Endodermal cell (in vitro differentiated cells): ENCODE data around the gene TRAK1. TPM values are rescaled to one million over a fixed set of nuclear protein-coding genes. Genes with fewer than 3 reads are reported as not detected.

Experiments
- DNase-seq: peaks from one replicate; pipeline ENCODE4 v3.0.0-alpha.2; 2017
- H3K27ac ChIP-seq: 2 replicates; pipeline ENCODE4 v1.5.1; 2013; ENCODE audit warnings: mild to moderate bottlenecking, low read depth, low read length, moderate library complexity
- H3K27me3 ChIP-seq: 2 replicates; pipeline ENCODE4 v1.6.1; 2013; ENCODE audit warnings: mild to moderate bottlenecking, low read length, moderate library complexity; ENCODE audit not compliant: insufficient read depth, control insufficient read depth, poor library complexity, severe bottlenecking
- H3K36me3 ChIP-seq: 2 replicates; pipeline ENCODE4 v1.7.0; 2013; ENCODE audit warnings: mild to moderate bottlenecking, low read length, moderate library complexity; ENCODE audit not compliant: control insufficient read depth, insufficient read depth
- H3K4me1 ChIP-seq: one replicate; pipeline ENCODE4 v1.7.0; 2013; ENCODE audit warnings: low read length; ENCODE audit not compliant: control insufficient read depth, insufficient read depth
- H3K4me3 ChIP-seq: 2 replicates; pipeline ENCODE4 v1.5.1; 2013; ENCODE audit warnings: mild to moderate bottlenecking, low read length, moderate library complexity
- H3K9ac ChIP-seq: 2 replicates; pipeline ENCODE4 v1.6.1; 2013; ENCODE audit warnings: mild to moderate bottlenecking, low read length, moderate library complexity; ENCODE audit not compliant: poor library complexity, severe bottlenecking; ENCODE audit errors: extremely low read depth
- H3K9me3 ChIP-seq: 2 replicates; pipeline ENCODE4 v1.6.1; 2013; ENCODE audit warnings: mild to moderate bottlenecking, low read length, moderate library complexity; ENCODE audit not compliant: control insufficient read depth
- H3K27ac Mint-ChIP-seq: 2 replicates; pipeline ENCODE4 v1.8.0; 2020; ENCODE audit warnings: mixed read lengths
- H3K27me3 Mint-ChIP-seq: 2 replicates; pipeline ENCODE4 v1.8.0; 2021; ENCODE audit warnings: mild to moderate bottlenecking, mixed read lengths; ENCODE audit not compliant: insufficient read depth
- H3K36me3 Mint-ChIP-seq: 2 replicates; pipeline ENCODE4 v1.8.0; 2020; ENCODE audit warnings: low read depth, mixed read lengths
- H3K4me1 Mint-ChIP-seq: 2 replicates; pipeline ENCODE4 v1.8.0; 2020; ENCODE audit warnings: mixed read lengths
- H3K4me3 Mint-ChIP-seq: 2 replicates; pipeline ENCODE4 v1.8.0; 2020; ENCODE audit warnings: mild to moderate bottlenecking, moderate library complexity, mixed read lengths
- H3K9me3 Mint-ChIP-seq: 2 replicates; pipeline ENCODE4 v1.8.0; 2020; ENCODE audit warnings: mild to moderate bottlenecking, mixed read lengths
- WGBS, 2 experiments: methylation state at CpG; one replicate each; pipeline versions ENCODE4 v1.1.5 to v1.1.7; 2013; ENCODE audit warnings: missing lambda C conversion rate in 2 of 2, mixed read lengths in 1 of 2; ENCODE audit not compliant: insufficient coverage in 1 of 2, insufficient read length in 1 of 2; 5-methylcytosine and 5-hydroxymethylcytosine counted together
- total RNA-seq, 2 donors: library from RNA; stranded (reverse); fragmentation: NEBNext Ultra II Directional in 1 of 2; extraction: Animal tissue kit (Norgen Biotek cat#: 25700) in 1 of 2; gene quantifications; 2 replicates in 1 of 2; 3 replicates in 1 of 2; pipeline ENCODE4 v1.2.1, GENCODE V29; 2021
- TF ChIP-seq, protein P1 (sequence below): fragments of 200-600 bp; sonication (generic); conservative IDR thresholded peaks from 2 replicates; pipeline ENCODE4 v1.5.0; 2021; ENCODE audit warnings: antibody characterized with exemption, mild to moderate bottlenecking

Gene TRAK1
- total RNA-seq, 2 donors from 2014 or later: 29.8 to 31.0 TPM

DNA sequence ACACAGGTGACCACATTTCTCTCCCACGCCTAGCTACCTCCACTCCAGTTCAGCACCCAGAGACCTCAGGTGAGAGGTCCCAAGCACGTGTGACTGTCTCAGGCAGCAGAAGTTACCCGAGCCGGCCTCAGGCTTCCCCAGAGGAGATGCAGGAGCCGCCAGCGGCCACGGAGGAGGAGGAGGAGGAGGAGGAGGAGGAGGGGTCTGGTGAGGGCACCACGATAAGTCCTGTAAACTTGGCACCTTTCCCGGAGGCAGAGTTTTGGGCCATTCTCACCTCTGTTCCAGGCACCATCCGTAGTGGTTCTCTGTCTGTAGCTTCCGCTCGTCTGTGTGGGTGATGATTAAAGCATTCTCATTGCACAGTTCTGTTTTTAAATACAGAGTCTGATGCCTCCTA lies 118.8 kb downstream of the TRAK1 start:
- no peak overlapping the region for H3K27ac ChIP-seq
- Mint-ChIP-seq H3K27ac (peak overlapping the region; percentile 23), H3K4me3 (no peak overlapping the region), H3K4me1 (peaks cover 6% of the 10 kb centered on the region), H3K36me3 (peaks cover 53% of the 10 kb centered on the region), H3K9me3 (no peaks in the 10 kb centered on the region), H3K27me3 (no peaks in the 10 kb centered on the region)
- TF ChIP-seq, protein P1, sequence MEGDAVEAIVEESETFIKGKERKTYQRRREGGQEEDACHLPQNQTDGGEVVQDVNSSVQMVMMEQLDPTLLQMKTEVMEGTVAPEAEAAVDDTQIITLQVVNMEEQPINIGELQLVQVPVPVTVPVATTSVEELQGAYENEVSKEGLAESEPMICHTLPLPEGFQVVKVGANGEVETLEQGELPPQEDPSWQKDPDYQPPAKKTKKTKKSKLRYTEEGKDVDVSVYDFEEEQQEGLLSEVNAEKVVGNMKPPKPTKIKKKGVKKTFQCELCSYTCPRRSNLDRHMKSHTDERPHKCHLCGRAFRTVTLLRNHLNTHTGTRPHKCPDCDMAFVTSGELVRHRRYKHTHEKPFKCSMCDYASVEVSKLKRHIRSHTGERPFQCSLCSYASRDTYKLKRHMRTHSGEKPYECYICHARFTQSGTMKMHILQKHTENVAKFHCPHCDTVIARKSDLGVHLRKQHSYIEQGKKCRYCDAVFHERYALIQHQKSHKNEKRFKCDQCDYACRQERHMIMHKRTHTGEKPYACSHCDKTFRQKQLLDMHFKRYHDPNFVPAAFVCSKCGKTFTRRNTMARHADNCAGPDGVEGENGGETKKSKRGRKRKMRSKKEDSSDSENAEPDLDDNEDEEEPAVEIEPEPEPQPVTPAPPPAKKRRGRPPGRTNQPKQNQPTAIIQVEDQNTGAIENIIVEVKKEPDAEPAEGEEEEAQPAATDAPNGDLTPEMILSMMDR: no peak
- H3K4me1 ChIP-seq: no peaks in the 10 kb centered on the region
- peaks cover 42% of the 10 kb centered on the region for H3K36me3 ChIP-seq
- H3K9me3 ChIP-seq: no peaks in the 10 kb centered on the region
- no peaks in the 10 kb centered on the region for H3K27me3 ChIP-seq
- no peak overlapping the region for H3K4me3 ChIP-seq
- WGBS, 2 experiments: 88 to 94% methylated on average over 3 to 12 of the region's 12 CpGs
- H3K9ac ChIP-seq: no peak overlapping the region
- DNase-seq: no peak

DNA sequence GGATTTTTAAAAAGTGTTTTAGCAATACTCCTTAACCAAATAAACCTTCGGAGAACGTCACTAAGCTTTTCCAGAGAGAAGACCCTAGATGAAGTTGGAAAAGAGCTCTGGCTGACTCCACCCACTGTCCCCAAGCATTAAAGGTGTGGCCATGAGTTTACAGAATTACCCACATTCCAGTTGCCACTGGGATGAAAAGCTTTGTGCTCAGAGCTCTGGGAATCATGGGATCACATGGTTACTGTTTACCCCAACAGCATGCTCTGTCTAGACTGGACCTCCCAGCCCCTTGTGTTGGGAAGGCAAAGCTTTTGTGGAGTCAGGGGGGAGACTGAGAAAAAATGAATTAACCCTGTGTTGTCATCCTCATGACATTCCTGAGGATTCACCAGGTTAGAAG lies 119.6 kb downstream of the TRAK1 start:
- H3K9me3 ChIP-seq: no peaks in the 10 kb centered on the region
- Mint-ChIP-seq H3K27ac (no peak overlapping the region), H3K9me3 (no peaks in the 10 kb centered on the region), H3K36me3 (peaks cover 55% of the 10 kb centered on the region), H3K4me3 (no peak overlapping the region), H3K4me1 (peaks cover 1% of the 10 kb centered on the region), H3K27me3 (no peaks in the 10 kb centered on the region)
- TF ChIP-seq, protein P1: no peak
- H3K27ac ChIP-seq: no peak overlapping the region
- H3K27me3 ChIP-seq: no peaks in the 10 kb centered on the region
- peaks cover 42% of the 10 kb centered on the region for H3K36me3 ChIP-seq
- no peak for DNase-seq
- no peaks in the 10 kb centered on the region for H3K4me1 ChIP-seq
- no peak overlapping the region for H3K4me3 ChIP-seq
- H3K9ac ChIP-seq: no peak overlapping the region
- WGBS, 2 experiments: 84% methylated on average over 2 of the region's 2 CpGs; no CpG with 5 or more reads in 1 of the 2 experiments

DNA sequence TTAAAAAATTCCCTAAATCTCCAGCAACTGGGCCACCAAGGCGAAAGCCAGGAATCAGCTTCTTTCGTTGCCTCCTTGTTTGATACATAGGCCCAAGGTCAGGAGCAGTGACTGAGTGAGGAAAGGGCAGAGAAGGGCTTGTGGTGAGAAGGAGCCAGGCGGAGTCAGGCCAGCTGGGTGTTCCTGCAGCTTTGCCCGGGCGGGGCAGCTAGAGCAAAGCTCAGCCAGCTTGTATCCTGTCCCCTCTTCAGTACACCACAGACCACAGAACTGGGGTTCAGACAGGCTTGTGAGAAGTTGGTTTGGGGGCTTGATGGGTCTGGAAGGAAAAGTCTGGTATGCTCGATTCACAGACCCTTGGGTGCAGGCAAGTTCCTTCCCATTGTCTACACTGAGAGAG lies 122.3 kb downstream of the TRAK1 start:
- Histone ChIP-seq H3K4me3 (no peak overlapping the region), H3K36me3 (peaks cover 35% of the 10 kb centered on the region), H3K9ac (no peak overlapping the region), H3K27me3 (no peaks in the 10 kb centered on the region), H3K4me1 (no peaks in the 10 kb centered on the region), H3K9me3 (no peaks in the 10 kb centered on the region), H3K27ac (no peak overlapping the region)
- H3K4me3 Mint-ChIP-seq: no peak overlapping the region
- peaks cover 51% of the 10 kb centered on the region for H3K36me3 Mint-ChIP-seq
- no peak overlapping the region for H3K27ac Mint-ChIP-seq
- peak; percentile 36 for DNase-seq
- H3K4me1 Mint-ChIP-seq: no peaks in the 10 kb centered on the region
- 96 to 100% methylated on average over 1 to 6 of the region's 6 CpGs for WGBS, 2 experiments
- TF ChIP-seq, protein P1: no peak
- H3K27me3 Mint-ChIP-seq: no peaks in the 10 kb centered on the region
- H3K9me3 Mint-ChIP-seq: no peaks in the 10 kb centered on the region
